Stimulated activated CD8-positive, alpha-beta memory T cell treated with anti-CD3 and anti-CD28 coated beads, Interleukin-12 subunit alpha, Interleukin-12 subunit beta, amount 100 ng/mL, for 4 hours (primary cell): ENCODE results near the gene MRTFA.
"Not testable (repeated sequence)": the region's sequence is repeated elsewhere in the genome, so short reads cannot be mapped to it uniquely, and the experiment has no call there.

Experiments
- DNase-seq: peaks from one replicate; pipeline ENCODE4 v3.0.0-alpha.2; 2020; ENCODE audit warnings: low read depth

Gene MRTFA

DNA sequence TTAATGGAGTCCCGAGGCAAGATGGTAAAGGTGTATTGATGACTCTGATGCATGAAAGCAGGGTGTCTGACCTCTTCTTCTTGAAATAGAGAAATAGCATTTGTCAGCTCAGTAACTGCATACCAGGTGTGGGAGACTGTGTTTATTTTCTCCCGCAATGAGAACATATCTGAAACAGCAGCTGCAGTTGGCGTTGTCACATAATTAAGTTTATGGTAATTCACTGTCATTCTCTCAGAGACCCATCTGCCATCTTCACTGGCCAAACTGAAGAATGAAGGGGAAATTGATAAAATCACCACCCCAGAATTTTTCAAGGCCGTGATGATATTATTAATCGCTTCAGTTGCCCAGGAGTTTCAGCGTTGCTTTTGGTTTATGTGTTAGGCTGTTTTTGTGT, 22.6 kb upstream of the MRTFA start:
- no peak for DNase-seq

DNA sequence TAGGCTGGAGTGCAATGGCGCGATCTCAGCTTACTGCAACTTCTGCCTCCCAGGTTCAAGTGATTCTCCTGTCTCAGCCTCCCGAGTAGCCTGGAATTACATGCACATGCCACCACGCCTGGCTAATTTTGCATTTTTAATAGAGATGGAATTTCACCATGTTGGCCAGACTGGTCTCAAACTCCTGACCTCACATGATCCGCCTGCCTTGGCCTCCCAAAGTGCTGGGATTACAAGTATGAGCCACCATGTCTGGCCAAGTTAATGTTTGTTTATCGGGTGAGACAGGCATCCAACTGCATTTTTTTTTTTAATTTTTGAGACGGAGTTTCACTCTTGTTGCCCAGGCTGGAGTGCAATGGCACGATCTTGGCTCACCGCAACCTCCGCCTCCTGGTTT, 20.1 kb upstream of the MRTFA start:
- DNase-seq = not testable (repeated sequence)

- not testable (repeated sequence) for DNase-seq
Observed at GRCh38 chr22:40655941-40656340, 19.4 kb upstream of the MRTFA start.

- no peak for DNase-seq
Observed at GRCh38 chr22:40654522-40655167, 18.1 kb upstream of the MRTFA start.

DNA sequence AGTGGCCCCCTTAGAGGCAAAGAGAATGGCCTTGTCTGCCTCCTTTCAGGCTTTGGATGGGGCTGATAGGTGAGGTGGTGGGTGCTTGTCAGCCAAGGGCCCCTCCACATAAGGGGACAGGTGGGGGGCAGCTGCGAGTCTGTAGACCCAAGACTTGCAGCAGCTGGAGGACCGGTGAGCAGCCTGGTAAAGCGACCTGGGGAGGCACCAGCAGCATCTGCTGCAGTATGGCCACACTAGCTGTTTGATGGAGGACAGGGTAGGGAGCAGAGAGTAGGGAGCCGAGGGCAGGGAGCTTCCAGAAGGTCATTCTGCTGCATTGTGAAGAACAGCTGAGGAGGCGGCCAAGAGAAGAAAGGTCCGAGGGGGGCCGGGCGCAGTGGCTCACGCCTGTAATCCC, 16.8 kb upstream of the MRTFA start:
- DNase-seq = no peak

GRCh38 chr22:40651563-40652501, 15.3 kb upstream of the MRTFA start:
- peak; percentile 66 for DNase-seq

DNA sequence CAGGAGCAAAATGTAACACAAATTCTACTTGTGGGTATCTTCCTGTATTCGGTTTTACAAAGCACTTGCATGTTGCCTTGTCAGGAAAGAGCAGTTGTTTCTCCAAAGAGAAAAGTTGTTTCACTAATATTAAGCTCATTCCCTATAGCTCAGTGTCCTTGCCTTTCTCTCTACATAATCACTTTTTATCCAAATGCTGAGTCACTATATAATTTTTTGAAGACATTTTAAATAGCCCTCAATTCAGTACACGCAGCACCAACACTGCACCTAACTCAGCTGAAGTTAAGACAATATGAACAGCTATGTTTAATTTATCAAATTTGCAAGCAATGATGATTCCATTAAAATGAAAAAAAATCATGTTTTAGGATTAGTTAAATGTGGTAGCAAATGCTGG, 14.5 kb upstream of the MRTFA start:
- no peak for DNase-seq

DNA sequence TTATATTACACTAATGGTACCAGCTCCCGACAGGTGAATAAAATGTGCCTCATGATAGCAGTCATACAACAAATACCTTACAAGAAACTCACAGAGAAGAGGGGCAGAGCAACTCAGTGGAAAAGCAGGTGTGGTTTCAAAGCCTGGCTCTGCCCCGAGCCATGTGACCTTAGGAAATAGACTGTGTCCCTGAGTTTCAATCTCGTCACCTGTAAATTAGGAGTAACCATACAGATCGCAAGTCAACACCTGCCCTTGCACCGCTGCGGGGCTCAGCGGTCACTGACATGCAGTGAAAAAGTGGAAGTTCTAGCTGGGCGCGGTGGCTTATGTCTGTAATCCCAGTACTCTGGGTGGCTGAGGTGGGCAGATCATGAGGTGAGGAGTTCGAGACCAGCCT, 11.9 kb upstream of the MRTFA start:
- DNase-seq = no peak

DNA sequence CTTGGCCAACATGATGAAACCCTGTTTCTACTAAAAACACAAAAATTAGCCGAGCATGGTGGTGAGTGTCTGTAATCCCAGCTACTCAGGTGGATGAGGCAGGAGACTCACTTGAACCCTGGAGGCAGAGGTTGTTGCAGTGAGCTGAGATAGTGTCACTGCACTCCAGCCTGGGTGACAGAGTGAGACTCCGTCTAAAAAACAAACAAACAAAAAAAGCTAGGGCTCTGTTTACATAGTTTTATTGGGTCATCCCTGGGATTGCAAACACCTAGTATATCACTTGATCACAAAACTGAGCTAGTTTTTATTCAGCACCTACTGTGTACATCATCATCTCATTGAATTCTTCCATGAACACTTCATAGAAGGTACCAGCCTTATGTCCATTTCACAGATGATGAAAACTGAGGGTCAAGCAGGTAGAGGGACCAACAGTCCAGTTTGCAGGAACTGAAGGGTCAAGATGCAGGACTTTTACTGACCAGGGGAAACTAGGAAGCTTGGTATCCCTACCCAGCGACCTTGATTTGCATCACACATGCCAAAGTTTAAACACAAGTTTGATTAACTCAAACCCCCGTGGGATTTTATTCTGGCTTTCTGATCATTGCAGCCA, 9.2 kb upstream of the MRTFA start:
- no peak for DNase-seq

- DNase-seq = no peak
Observed at GRCh38 chr22:40642316-40642715, 5.8 kb upstream of the MRTFA start.

DNA sequence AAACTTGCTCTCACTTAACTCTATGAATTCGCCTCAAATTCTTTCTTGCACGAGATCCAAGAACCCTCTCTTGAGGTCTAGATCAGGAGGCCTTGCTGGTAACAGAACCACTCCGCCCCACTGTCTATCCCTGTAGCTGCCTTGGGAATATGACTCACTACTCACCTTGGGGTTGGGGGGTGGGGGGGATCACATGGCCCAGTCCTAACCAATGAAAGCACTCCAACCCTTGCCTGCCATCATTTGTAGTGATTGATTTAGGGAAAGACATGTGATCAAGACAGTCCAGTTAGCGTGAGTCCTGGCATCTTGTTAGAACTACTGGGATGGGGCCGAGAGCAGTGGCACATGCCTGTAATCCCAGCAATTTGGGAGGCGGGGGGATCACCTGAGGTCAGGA, 4.8 kb upstream of the MRTFA start:
- no peak for DNase-seq

DNA sequence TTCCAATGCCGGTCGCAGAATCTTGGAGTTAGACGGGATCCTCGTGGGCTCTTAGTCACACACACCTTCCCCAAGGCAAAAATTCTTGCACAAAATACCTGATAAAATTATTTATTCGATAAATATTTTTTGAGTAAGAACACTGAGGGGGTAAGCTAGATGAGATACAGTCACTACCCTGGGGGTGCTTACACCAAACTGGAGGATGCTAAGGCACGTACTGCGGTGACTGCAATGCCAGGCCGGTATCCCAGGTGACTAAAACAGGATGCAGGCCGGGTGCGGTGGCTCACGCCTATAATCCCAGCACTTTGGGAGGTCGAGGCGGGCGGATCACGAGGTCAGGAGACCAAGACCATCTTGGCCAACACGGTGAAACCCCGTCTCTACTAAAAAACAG, 1.7 kb upstream of the MRTFA start:
- DNase-seq = no peak

DNA sequence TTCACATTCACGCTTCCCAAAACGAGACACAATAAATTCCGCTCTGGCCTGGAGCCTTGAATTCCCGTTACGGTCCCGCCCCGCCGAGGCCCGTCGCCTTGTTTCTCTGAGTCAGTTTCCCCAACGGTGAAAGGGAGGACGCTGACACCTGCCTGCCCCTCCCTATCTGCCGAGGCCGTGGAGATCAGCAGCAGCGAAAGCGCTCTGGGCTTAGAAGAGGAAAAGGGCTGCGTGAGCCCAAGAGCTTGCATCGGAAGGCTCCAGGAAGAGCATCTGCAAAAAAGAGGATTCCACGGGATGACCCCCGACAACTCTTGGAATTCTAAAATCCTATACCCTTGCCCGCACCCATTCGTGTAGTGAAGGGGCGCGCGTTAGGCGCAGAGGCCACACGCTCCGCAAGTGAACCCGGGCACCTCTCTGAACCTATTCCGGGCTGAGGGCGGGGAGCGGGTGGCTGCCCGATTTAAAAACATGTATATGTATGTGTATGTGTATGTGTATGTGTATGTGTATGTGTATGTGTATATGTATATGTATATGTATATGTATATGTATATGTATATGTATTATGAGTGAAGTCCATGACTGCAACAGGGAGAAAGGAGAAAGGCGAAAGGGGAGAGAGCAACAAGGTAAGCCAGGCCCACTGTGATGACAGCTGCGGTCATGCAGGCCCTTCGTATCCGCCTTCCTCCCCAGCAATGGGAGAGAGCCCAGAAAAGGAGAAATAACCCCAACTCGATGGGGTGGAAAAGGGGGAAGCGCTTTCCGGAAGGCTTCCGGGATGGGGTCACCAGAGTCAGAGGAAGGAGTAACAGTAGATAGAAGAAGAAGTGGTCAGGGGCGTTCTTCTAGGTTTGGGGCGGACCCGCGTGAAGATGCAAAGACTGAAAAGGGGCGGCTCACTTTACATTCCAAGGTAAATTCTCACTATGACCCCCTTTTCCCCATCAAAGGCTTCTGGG, 948 bp upstream of the MRTFA start:
- no peak for DNase-seq

DNA sequence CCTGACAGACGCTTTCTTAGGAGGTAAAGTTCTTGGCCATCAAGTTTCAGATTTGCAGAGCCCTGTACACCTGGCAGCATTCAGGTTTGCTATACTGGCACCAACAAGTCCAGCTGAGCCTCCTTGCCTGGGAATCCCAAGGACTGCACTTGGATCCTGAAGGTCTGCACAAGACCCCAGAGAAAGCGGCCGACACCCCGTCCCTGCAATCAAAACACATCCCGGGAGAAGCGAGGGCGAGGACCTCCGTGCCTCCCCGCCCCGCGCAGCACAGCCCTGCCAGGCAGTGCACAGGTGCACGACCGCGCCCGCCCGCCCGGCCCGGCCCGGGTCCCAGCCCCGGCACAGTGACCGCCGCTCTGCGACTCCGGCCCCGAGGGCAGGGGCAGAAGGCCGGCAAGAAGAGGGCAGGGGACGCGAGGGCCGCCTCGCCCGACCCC, 559 bp downstream of the MRTFA start:
- no peak for DNase-seq

DNA sequence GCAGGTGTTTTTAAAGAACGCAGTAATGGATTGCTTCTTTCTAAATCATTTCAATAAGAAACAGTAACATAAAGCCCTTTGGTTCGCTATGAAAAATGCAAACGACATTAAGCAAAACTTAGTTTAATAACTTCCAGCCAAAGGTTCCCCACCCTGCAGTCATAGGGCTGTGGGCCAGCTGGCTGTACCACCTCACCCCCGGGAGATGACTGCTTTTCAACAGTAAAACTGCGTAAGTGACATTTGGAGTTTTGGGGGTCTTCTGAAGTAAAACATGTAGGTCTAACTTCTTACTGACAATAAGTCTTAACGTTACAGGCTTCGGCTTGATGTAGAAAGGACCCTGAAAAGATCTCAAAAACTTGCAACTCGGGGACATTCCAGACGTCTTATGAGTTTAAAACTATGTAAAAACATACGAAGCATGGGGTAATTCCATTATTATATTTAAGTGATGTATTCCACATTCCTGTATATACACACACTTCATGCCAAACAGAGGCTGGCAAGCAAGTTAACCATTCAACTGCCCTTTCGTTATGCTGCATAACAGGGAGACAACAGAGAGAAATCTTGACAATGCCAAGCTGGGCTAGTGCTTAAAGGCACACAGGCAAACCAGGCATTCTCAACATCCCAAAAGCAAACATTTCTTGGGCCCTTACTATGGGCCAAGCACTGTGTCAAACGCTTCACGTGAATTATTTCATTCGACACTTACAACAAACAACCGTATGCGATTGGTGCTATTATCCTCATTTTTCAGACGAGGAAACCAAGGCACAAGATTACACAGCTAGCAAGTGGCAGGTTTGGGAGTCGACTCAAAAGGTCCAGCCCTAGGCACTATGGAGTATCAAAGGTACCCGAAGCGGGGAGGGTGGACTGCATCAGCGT, 1.2 kb downstream of the MRTFA start:
- DNase-seq = no peak

- no peak for DNase-seq
Observed at GRCh38 chr22:40634119-40634903, 2.2 kb downstream of the MRTFA start.

DNA sequence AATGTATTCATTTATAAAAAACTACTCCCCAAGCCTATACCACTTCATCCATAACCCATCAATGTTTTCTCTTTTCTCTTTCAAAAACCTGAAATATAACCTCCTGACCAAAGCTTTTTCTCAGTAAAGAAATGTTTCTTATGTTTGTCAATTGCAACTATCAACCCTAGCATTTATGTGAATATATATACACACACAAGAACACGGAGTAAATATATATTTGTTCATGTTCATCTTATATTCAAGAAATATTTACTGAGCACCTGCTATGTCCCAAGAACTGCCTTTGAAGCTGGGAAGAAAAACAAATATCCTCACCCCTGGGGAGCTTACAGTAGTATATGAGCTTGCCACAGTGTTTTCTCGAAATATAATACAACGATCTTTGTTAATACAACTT, 3.5 kb downstream of the MRTFA start:
- no peak for DNase-seq

- DNase-seq = no peak
Observed at GRCh38 chr22:40631925-40632324, 4.6 kb downstream of the MRTFA start.

DNA sequence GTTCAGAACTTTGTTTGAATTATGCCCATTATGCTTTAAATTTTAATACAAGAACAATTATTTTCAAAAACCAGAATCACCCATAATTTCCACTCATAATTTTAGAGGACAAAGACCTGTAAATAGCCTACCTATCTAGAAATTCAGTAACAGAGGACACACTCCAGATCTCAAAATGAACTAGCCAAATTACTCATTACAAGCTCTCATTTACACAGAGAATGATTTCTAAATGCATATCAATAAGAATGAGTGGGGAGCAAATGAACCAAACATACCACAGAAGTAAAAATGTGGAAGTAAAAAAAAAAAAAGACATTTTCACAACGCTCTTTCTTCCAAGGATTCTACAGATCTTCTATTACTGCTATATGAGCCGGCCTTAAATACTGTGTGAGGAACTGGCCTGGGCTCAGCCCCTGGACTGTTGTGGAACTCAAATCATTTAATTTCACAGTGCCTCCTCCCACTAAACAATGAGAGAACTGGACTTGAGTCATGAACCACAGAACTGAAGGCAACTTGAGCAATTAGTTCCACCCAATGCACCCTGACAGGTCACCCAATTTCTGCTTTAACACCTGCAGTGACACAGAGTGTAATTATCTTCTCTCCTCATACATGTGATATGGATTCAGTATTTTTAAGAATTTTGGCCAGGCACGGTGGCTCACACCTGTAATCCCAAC, 8.0 kb downstream of the MRTFA start:
- no peak for DNase-seq
